Panc1 (cell line): ENCODE measurements around the gene TTR. TPM values are rescaled to one million over a fixed set of nuclear protein-coding genes. Genes with fewer than 3 reads are reported as not detected.

Experiments
- ATAC-seq: fragments of 200-7000 bp; cut with Tn5 transposase; 2 replicates; pipeline ENCODE4 v1.9.1; 2020; ENCODE audit warnings: mild to moderate bottlenecking, moderate library complexity
- BruUV-seq: library from RNA; stranded (reverse); fragments of 400-500 nt; replicated peaks from 2 replicates; lab custom pipeline; 2021; lab: Mats Ljungman, UMichigan
- CTCF ChIA-PET: fragments of 300-600 bp; sonication (Branson Sonifier 250); formaldehyde crosslinking; loops from one replicate; lab custom pipeline; 2022; ENCODE audit warnings: antibody characterized with exemption; lab: Charles Lee
- POLR2A ChIA-PET: fragments of 300-600 bp; sonication (Branson Sonifier 250); formaldehyde crosslinking; loops from one replicate; lab custom pipeline; 2022; ENCODE audit warnings: antibody characterized with exemption; lab: Charles Lee
- DNase-seq: peaks from one replicate; pipeline ENCODE4 v3.0.0-alpha.2; 2010; ENCODE audit warnings: low read depth, low spot score
- H3K27ac ChIP-seq: 2 replicates; pipeline ENCODE4 v1.5.1; 2011; ENCODE audit warnings: mild to moderate bottlenecking, low read length, inconsistent platforms
- H3K27me3 ChIP-seq: fragments of 200-500 bp; sonication (Bioruptor generic); 2 replicates; pipeline ENCODE4 v1.6.0; 2014; ENCODE audit warnings: low read length, inconsistent platforms; ENCODE audit not compliant: control insufficient read depth, insufficient read depth
- H3K36me3 ChIP-seq: fragments of 200-500 bp; sonication (Bioruptor generic); 2 replicates; pipeline ENCODE4 v1.5.1; 2014; ENCODE audit warnings: inconsistent platforms, mild to moderate bottlenecking, low read length, moderate library complexity; ENCODE audit not compliant: control insufficient read depth, insufficient read depth
- H3K4me1 ChIP-seq: 2 replicates; pipeline ENCODE4 v1.5.1; 2011; ENCODE audit warnings: inconsistent platforms, mild to moderate bottlenecking, low read length, moderate library complexity; ENCODE audit not compliant: control insufficient read depth, insufficient read depth
- H3K4me3 ChIP-seq, 2 experiments: 2 replicates each; pipeline ENCODE4 v1.5.1; 2011 to 2012; ENCODE audit warnings: low read depth in 2 of 2, low read length in 2 of 2, mild to moderate bottlenecking in 2 of 2, inconsistent platforms in 1 of 2, moderate library complexity in 1 of 2
- H3K9me3 ChIP-seq: fragments of 200-500 bp; sonication (Bioruptor generic); 2 replicates; pipeline ENCODE4 v1.5.1; 2014; ENCODE audit warnings: low read depth, mild to moderate bottlenecking, inconsistent platforms, low read length, moderate library complexity; ENCODE audit not compliant: control insufficient read depth, insufficient read depth
- CTCF ChIP-seq: fragments of 450-650 bp; IDR thresholded peaks from 2 replicates; pipeline ENCODE4 v1.5.1; 2017; ENCODE audit warnings: mild to moderate bottlenecking
- POLR2AphosphoS5 ChIP-seq: IDR thresholded peaks from 2 replicates; pipeline ENCODE4 v1.6.1; 2012; ENCODE audit warnings: mild to moderate bottlenecking, low read depth, low read length, moderate library complexity
- REST ChIP-seq, 2 experiments: IDR thresholded peaks; 2 replicates each; pipeline ENCODE4 v1.6.1; 2011 to 2012; ENCODE audit warnings: low read depth in 2 of 2, control low read depth in 1 of 2, low read length in 1 of 2, mild to moderate bottlenecking in 1 of 2, moderate library complexity in 1 of 2; ENCODE audit not compliant: insufficient read depth in 1 of 2
- SIN3A ChIP-seq: IDR thresholded peaks from 2 replicates; pipeline ENCODE4 v1.6.1; 2012; ENCODE audit warnings: low read depth, mild to moderate bottlenecking, low read length, moderate library complexity, borderline replicate concordance; ENCODE audit not compliant: insufficient read depth
- TCF7L2 ChIP-seq: IDR thresholded peaks from 2 replicates; pipeline ENCODE4 v1.6.1; 2011; ENCODE audit warnings: mild to moderate bottlenecking, low read depth, low read length, inconsistent platforms
- in situ Hi-C: cut with HindIII; loops from 2 replicates; pipeline ENCODE4 v1.10.0; 2016; ENCODE audit warnings: low sequenced_read_pairs, low pct_unique_long_range_greater_than_20kb
- intact Hi-C: fragments of 100-400 bp; cut with micrococcal nuclease; formaldehyde crosslinking; loops from one replicate; pipeline ENCODE4 v1.10.0; 2022; ENCODE audit not compliant: unreplicated experiment
- total RNA-seq: library from RNA; stranded (reverse); gene quantifications from one replicate; pipeline ENCODE4 v1.2.1, GENCODE V29; 2021; ENCODE audit not compliant: unreplicated experiment

The TTR gene
- total RNA-seq, 1 experiment from 2014 or later = 1.0 TPM

GRCh38 chr18:31637445-31637844, 45.8 kb downstream of the TTR start:
- no peak for ATAC-seq
- CTCF ChIA-PET = no interaction called here
- Histone ChIP-seq H3K36me3 (no peaks in the 10 kb centered on the region; the same call in 1 of the 2 replicates), H3K27ac (no peak overlapping the region), H3K4me1 (no peaks in the 10 kb centered on the region), H3K9me3 (no peaks in the 10 kb centered on the region), H3K27me3 (no peaks in the 10 kb centered on the region), H3K4me3 (no peak overlapping the region)
- intact Hi-C loops = no loop called here
- no TSS peak for BruUV-seq
- DNase-seq = no peak
- POLR2A ChIA-PET = no interaction called here
- no peak for TF ChIP-seq SIN3A
- TF ChIP-seq POLR2AphosphoS5 = no peak
- no peak for TF ChIP-seq REST (IDR thresholded peaks at IDR 0.05; ENCODE audit: insufficient read depth in 1 of 2, low read depth in 2 of 2, low read length in 1 of 2)
- in situ Hi-C loops = no loop called here

GRCh38 chr18:31643003-31643402, 51.3 kb downstream of the TTR start:
- intact Hi-C loops (no loop called here), in situ Hi-C loops (no loop called here)
- no peak for DNase-seq
- H3K9me3 ChIP-seq = no peaks in the 10 kb centered on the region
- no peak overlapping the region for H3K4me3 ChIP-seq
- no peaks in the 10 kb centered on the region; the same call in 1 of the 2 replicates for H3K36me3 ChIP-seq
- CTCF ChIA-PET = no interaction called here
- no peak overlapping the region for H3K27ac ChIP-seq
- peaks cover 11% of the 10 kb centered on the region for H3K4me1 ChIP-seq
- no peak for ATAC-seq
- POLR2A ChIA-PET = no interaction called here
- H3K27me3 ChIP-seq = no peaks in the 10 kb centered on the region
- TF ChIP-seq REST (IDR thresholded peaks at IDR 0.05; ENCODE audit: insufficient read depth in 1 of 2, low read depth in 2 of 2, low read length in 1 of 2) = no peak
- no peak for TF ChIP-seq CTCF
- TF ChIP-seq TCF7L2 = no peak
- TF ChIP-seq SIN3A = no peak
- no TSS peak for BruUV-seq
